ENCODE data around the gene ICAM5.
A peak's percentile ranks its signal among the peaks of the same experiment; 100 is the strongest.
"Not testable (repeated sequence)": the region's sequence is repeated elsewhere in the genome, so short reads cannot be mapped to it uniquely, and the experiment has no call there.

Gene ICAM5

GRCh38 chr19:10289836-10290356 is at the start of gene ICAM5:
ICAM5 (plus strand) TSS chr19:10289952; CDS start chr19:10290044, 92 bp downstream.
- peak in 1 of 2 donors; percentile 53 for DNase-seq

- not testable (repeated sequence) for DNase-seq
Observed at GRCh38 chr19:10241826-10242449, 47.8 kb upstream of the ICAM5 start.

DNA sequence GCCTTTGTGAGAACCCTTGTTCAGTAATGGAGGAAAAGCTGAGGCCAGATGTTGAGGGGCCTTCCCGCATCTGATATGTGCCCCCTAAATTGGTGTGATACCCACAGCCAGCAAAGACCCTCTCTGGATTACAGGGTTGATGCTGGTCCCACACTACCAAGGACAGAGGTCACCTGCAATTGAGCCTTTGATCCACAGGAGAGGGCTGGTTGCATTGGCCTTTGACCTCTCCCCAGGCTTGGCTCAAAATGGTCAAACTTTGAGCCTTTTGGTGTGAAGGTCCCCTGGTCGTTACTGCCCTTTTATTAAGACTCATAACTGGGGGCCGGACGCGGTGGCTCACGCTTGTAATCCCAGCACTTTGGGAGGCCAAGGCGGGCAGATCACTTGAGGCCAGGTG is 46.1 kb upstream of the ICAM5 start:
- DNase-seq, result no peak

- no peak for DNase-seq
Observed at GRCh38 chr19:10245189-10245939, 44.4 kb upstream of the ICAM5 start.

DNA sequence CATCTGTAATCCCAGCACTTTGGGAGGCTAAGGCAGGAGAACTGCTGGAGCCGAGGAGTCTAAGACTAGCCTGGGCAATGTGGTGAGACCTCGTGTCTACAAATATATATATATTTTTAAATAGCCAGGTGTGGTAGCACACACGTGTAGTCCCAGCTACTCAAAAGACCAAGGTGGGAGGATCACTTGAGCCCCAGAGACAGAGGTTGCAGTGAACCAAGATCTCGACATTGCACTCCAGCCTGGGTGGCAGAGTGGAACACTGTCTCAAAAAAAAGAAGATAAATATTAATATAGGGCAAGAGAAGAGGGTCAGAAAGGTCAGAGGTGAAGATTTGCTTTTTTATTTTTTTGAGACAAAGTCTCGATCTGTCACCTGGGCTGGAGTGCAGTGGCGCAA is 43.2 kb upstream of the ICAM5 start:
- DNase-seq, result no peak

DNA sequence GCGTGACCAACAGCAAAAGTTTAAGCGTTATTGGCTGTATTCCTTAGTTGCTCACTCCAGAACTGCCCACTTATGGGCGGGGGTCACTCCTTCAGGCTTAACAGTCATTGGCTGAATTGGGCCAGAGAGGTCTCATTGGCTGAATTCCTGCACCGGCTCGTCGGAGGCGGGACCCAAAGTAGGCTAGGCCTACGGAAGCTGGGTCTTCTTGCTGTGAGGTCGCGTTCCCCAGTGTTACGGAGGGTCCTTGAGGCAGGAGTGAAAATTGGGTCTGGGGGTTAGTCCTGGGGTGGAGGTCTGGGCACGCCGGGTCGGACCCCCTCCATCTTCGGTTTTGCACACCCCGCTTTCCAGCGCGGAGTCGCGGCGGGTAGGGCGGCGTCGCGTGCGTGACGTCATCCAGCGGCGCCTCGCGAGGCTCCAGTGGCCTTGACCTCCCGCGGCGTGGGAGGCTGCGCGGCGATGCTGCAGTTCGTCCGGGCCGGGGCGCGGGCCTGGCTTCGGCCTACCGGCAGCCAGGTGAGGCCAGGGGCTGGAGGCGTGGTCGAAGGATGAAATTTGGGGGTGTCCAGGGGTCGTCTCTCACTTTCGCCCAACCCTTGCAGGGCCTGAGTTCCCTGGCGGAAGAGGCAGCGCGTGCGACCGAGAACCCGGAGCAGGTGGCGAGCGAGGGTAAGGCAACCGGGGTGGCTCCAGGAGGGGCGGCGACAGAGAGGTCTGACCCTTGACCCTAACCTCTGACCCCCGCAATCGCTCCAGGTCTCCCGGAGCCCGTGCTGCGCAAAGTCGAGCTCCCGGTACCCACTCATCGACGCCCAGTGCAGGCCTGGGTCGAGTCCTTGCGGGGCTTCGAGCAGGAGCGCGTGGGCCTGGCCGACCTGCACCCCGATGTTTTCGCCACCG is 37.7 kb upstream of the ICAM5 start, which contains the start of gene MRPL4:
MRPL4 (plus strand) TSS at position 423 of the 903 bp plus-strand sequence; CDS start at position 463, 40 bp downstream.
- DNase-seq, result peak; percentile 97 to 99

- DNase-seq, result no peak
Observed at GRCh38 chr19:10252707-10253106, 37.0 kb upstream of the ICAM5 start.

GRCh38 chr19:10254244-10254643 is 35.5 kb upstream of the ICAM5 start:
- no peak for DNase-seq

- no peak for DNase-seq
Observed at GRCh38 chr19:10255358-10255757, 34.4 kb upstream of the ICAM5 start.

- DNase-seq, result no peak
Observed at GRCh38 chr19:10256551-10256950, 33.2 kb upstream of the ICAM5 start.

- DNase-seq, result no peak
Observed at GRCh38 chr19:10256970-10257615, 32.7 kb upstream of the ICAM5 start.

DNA sequence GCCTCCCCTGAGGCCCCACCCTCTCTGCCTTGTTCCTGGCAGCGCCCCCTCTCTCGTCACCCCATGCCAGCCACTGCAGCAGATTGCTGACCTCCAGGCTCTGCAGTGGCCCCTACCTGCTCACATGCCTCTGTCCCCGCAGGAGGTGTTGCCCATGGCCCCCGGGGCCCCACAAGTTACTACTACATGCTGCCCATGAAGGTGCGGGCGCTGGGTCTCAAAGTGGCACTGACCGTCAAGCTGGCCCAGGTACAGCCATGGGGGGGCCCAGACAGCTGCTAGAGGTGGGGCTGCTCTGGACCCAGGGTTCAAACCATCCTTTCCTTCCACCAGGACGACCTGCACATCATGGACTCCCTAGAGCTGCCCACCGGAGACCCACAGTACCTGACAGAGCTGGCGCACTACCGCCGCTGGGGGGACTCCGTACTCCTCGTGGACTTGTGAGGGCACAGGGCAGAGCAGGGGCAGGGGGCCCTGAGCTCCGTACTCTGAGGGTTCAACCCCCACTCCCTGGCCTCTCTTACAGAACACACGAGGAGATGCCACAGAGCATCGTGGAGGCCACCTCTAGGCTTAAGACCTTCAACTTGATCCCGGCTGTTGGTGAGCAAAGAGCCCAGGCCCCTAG is 31.6 kb upstream of the ICAM5 start:
- no peak for DNase-seq

GRCh38 chr19:10259162-10259905 is 30.4 kb upstream of the ICAM5 start:
- DNase-seq, result peak; percentile 91 to 95

DNA sequence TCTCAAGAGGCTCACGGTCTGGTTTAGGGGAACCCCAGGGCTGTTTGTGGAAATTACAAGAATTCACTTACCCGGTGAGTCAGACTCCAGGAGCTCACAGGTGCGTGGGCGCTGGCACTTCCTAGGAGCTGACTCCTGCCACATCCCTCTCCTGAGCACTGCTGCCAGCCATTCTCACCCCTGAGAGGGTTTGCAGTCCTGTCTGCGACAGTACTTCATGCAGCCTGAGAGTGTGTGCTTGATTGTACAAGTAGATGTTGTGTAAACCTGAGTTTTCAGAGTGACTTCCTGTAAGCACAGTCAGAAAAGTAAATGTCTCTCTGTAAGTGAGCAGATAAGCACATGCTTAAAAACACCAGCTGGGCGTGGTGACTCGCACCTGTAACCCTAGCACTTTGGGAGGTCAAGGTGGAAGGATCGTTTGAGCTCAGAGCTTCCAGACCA is 29.6 kb upstream of the ICAM5 start:
- DNase-seq, result peak in 1 of 2 donors; percentile 83

DNA sequence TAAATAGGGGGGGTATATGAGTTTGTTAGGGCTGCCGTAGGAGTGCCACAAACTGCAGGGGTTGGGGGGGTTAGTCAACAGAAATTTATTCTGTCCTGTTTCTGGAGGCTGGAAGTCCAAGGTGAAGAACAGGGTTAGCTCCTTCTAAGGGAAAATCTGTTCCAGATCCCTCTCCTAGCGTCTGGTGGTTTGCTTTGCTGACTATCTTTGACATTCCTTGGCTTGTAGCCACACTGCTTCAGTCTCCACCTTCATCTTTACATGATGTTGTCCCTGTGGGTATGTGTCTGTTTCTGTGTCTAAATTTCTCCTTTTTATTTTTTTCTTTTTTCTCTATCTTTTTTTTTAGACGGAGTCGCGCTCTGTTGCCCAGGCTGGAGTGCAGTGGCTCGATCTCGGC is 27.0 kb upstream of the ICAM5 start:
- DNase-seq, result no peak

GRCh38 chr19:10266706-10267105 is 23.0 kb upstream of the ICAM5 start:
- no peak for DNase-seq

- DNase-seq, result no peak
Observed at GRCh38 chr19:10268071-10268470, 21.7 kb upstream of the ICAM5 start.

- peak; percentile 98 to 99 for DNase-seq
Observed at GRCh38 chr19:10269333-10270179, 20.2 kb upstream of the ICAM5 start.

- peak; percentile 94 for DNase-seq
Observed at GRCh38 chr19:10270180-10270615, 19.6 kb upstream of the ICAM5 start.

Data from inflammatory macrophage treated with lipopolysaccharide for 1 hour (primary cell).